D721Med (cell line): ENCODE data around the gene SRD5A2.
A peak's percentile ranks its signal among the peaks of the same experiment; 100 is the strongest.

Experiments used
- DNase-seq: peaks from one replicate; pipeline ENCODE4 v3.0.0; 2011; ENCODE audit warnings: low spot score; ENCODE audit not compliant: insufficient read length
- FAIRE-seq: peaks from 2 replicates; lab custom pipeline; 2011; peaks lifted over from hg19 to GRCh38; lab: Jason Lieb, UNC
- CTCF ChIP-seq: IDR thresholded peaks from 2 replicates; pipeline ENCODE4 v1.5.1; 2012; ENCODE audit warnings: mild to moderate bottlenecking, control low read depth; ENCODE audit not compliant: insufficient read depth; ENCODE audit errors: missing control alignments

The SRD5A2 gene

GRCh38 chr2:31524592-31524991 lies 56.1 kb downstream of the SRD5A2 start:
- no peak for FAIRE-seq
- no peak for TF ChIP-seq CTCF
- DNase-seq: no peak

- FAIRE-seq (no peak), DNase-seq (no peak)
- TF ChIP-seq CTCF: peak; percentile 72
Observed at GRCh38 chr2:31523871-31524492, 56.8 kb downstream of the SRD5A2 start.

- no peak for TF ChIP-seq CTCF
- no peak for DNase-seq
- no peak for FAIRE-seq
Observed at GRCh38 chr2:31522786-31523185, 58.0 kb downstream of the SRD5A2 start.

GRCh38 chr2:31517442-31518203 lies 63.1 kb downstream of the SRD5A2 start:
- no peak for TF ChIP-seq CTCF
- FAIRE-seq: no peak
- no peak for DNase-seq

GRCh38 chr2:31515586-31515985 lies 65.2 kb downstream of the SRD5A2 start:
- FAIRE-seq: no peak
- no peak for TF ChIP-seq CTCF

GRCh38 chr2:31513553-31513952 lies 67.2 kb downstream of the SRD5A2 start:
- no peak for FAIRE-seq
- no peak for DNase-seq
- no peak for TF ChIP-seq CTCF

More at GRCh38 chr2:31515586-31515985, 65.2 kb downstream of the SRD5A2 start:
- no peak for DNase-seq

- no peak for TF ChIP-seq CTCF
- DNase-seq (no peak), FAIRE-seq (no peak)
Observed at GRCh38 chr2:31511376-31511775, 69.4 kb downstream of the SRD5A2 start.
